K562 (cell line): ENCODE measurements around the gene LRRC74B. TPM values are rescaled to one million over a fixed set of nuclear protein-coding genes. Genes with fewer than 3 reads are reported as not detected.

Experiments used
- CCNT2 ChIP-seq: IDR thresholded peaks from 2 replicates; pipeline ENCODE4 v1.6.1; 2011; ENCODE audit warnings: borderline replicate concordance, low read depth, mild to moderate bottlenecking, moderate library complexity, mixed read lengths, low read length; ENCODE audit not compliant: insufficient read length; ENCODE audit errors: extremely low read depth
- KLF1 ChIP-seq: fragments of 450-650 bp; IDR thresholded peaks from 2 replicates; pipeline ENCODE4 v1.6.1; 2016; ENCODE audit warnings: missing genetic modification characterization, missing compliant biosample characterization
- LEF1 ChIP-seq: fragments of 450-650 bp; IDR thresholded peaks from 2 replicates; pipeline ENCODE4 v1.6.1; 2016; ENCODE audit warnings: mild to moderate bottlenecking
- MXI1 ChIP-seq: IDR thresholded peaks from 2 replicates; pipeline ENCODE4 v1.6.1; 2011; ENCODE audit warnings: low read depth, mild to moderate bottlenecking, improper control_type of control experiment, low read length
- NRF1 ChIP-seq, 2 experiments: fragments of 450-650 bp; IDR thresholded peaks in 1 of 2; conservative IDR thresholded peaks in 1 of 2; 2 replicates each; pipeline ENCODE4 v1.6.1; 2014; ENCODE audit warnings: mild to moderate bottlenecking in 2 of 2
- NUFIP1 ChIP-seq: fragments of 450-650 bp; IDR thresholded peaks from 2 replicates; pipeline ENCODE4 v1.6.1; 2018; ENCODE audit not compliant: partially characterized antibody
- POLR3A ChIP-seq: IDR thresholded peaks from 2 replicates; pipeline ENCODE4 v1.6.1; 2011; ENCODE audit warnings: borderline replicate concordance, mild to moderate bottlenecking, moderate library complexity; ENCODE audit not compliant: insufficient read length, insufficient read depth; ENCODE audit errors: extremely low read depth
- RFX5 ChIP-seq: IDR thresholded peaks from 2 replicates; pipeline ENCODE4 v1.6.1; 2011; ENCODE audit warnings: low read depth, mild to moderate bottlenecking, improper control_type of control experiment, low read length
- SNIP1 ChIP-seq: fragments of 450-650 bp; IDR thresholded peaks from 2 replicates; pipeline ENCODE4 v1.7.1; 2017; ENCODE audit warnings: low read depth, mild to moderate bottlenecking
- SP1 ChIP-seq: sonication (generic); formaldehyde crosslinking; IDR thresholded peaks from 2 replicates; pipeline ENCODE4 v1.8.1; 2022; ENCODE audit warnings: mild to moderate bottlenecking, missing genetic modification reagents
- ZNF347 ChIP-seq: fragments of 450-650 bp; formaldehyde crosslinking; IDR thresholded peaks from 2 replicates; pipeline ENCODE4 v1.4.0; 2020; ENCODE audit warnings: low read depth, mild to moderate bottlenecking, moderate library complexity
- ZNF79 ChIP-seq: fragments of 250-450 bp; sonication (Bioruptor Pico); IDR thresholded peaks from 2 replicates; pipeline ENCODE4 v1.4.0; 2020; ENCODE audit warnings: low read depth, mild to moderate bottlenecking, moderate library complexity
- polyA plus RNA-seq, 8 experiments: library from polyadenylated mRNA; depleted of rRNA in 4 of 8; stranded (reverse) in 5 of 8; unstranded in 3 of 8; fragments of >200 nt; fragmentation: Nextera tagmentation in 2 of 8; fragmentation: Illumina TruSeq in 1 of 8; extraction: Ambion mirVana in 2 of 8; extraction: Trizol in 1 of 8; gene quantifications; 2 replicates each; pipeline versions ENCODE4 v1.2.1 to v1.2.3, GENCODE V29; 2011 to 2014; ENCODE audit warnings: inconsistent platforms in 1 of 8, missing spikeins in 1 of 8
- total RNA-seq, 7 experiments: library from RNA; depleted of rRNA in 6 of 7; stranded (reverse); fragments of >200 nt in 6 of 7; fragmentation: Illumina TruSeq in 2 of 7; extraction: Trizol in 2 of 7; gene quantifications; 2 replicates each; pipeline versions ENCODE4 v1.2.1 to v1.2.3, GENCODE V29; 2011 to 2021; ENCODE audit warnings: low replicate concordance in 1 of 7
- TF ChIP-seq, protein P1 (sequence below): fragments of 450-650 bp; IDR thresholded peaks from 2 replicates; pipeline ENCODE4 v1.6.1; 2017; ENCODE audit warnings: antibody characterized with exemption, mild to moderate bottlenecking
- TF ChIP-seq, protein P2 (sequence below): sonication (generic); IDR thresholded peaks from 2 replicates; pipeline ENCODE4 v1.6.1; 2016
- TF ChIP-seq, protein P3 (sequence below): fragments of 150-350 bp; IDR thresholded peaks from 2 replicates; pipeline ENCODE4 v1.6.1; 2014; ENCODE audit warnings: low read depth, mild to moderate bottlenecking, low read length, borderline replicate concordance
- TF ChIP-seq, protein P4 (sequence below): fragments of 250-450 bp; sonication (Bioruptor Pico); IDR thresholded peaks from 2 replicates; pipeline ENCODE4 v1.5.0; 2022; ENCODE audit warnings: mild to moderate bottlenecking

Gene LRRC74B
- total and polyA plus RNA-seq, 9 of the 15 experiments (the other 6 are each of a cell fraction or from before 2014, with no cell fraction given), result not detected

DNA sequence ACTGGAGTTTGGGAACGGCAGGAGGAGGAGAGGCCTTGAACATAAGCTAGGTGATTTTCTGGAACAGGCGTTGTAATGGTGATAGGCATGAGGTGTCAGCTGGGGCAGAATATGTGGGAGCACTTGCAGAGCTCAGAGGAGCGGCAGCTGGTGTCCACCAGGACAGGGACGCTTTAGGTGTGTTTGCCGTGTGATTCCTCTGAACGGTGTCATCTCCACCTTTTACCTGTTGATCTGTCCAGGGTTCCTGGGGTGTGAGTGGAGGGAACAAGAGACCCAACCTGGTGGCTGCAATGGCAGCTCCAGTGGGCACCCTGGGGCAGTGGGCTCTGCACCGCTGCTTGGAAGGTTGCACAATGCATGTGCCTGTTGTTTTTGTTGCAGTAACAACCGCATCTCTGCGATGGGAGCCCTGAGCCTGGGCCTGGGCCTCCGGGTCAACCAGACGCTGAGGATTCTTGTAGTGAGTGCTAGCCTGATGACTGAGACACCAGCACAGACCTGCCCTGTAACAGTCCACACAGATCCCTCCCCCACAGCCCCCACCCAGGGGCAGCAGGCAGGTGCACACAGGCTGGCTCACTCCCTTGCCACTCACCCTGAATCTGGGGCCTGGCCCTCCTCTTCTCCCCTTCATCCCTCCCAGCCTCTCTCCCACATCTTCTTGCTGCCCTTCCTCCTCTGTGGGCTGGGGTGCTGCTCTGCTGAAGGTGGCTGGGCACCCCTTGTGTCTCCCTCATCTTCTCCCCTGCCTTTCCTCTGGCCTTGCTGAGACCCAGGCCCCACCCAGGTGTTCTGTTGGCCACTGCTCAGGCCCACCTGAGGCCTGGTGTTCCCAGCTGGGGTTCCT is 9.2 kb downstream of the LRRC74B start (continued):
- TF ChIP-seq, protein P1, sequence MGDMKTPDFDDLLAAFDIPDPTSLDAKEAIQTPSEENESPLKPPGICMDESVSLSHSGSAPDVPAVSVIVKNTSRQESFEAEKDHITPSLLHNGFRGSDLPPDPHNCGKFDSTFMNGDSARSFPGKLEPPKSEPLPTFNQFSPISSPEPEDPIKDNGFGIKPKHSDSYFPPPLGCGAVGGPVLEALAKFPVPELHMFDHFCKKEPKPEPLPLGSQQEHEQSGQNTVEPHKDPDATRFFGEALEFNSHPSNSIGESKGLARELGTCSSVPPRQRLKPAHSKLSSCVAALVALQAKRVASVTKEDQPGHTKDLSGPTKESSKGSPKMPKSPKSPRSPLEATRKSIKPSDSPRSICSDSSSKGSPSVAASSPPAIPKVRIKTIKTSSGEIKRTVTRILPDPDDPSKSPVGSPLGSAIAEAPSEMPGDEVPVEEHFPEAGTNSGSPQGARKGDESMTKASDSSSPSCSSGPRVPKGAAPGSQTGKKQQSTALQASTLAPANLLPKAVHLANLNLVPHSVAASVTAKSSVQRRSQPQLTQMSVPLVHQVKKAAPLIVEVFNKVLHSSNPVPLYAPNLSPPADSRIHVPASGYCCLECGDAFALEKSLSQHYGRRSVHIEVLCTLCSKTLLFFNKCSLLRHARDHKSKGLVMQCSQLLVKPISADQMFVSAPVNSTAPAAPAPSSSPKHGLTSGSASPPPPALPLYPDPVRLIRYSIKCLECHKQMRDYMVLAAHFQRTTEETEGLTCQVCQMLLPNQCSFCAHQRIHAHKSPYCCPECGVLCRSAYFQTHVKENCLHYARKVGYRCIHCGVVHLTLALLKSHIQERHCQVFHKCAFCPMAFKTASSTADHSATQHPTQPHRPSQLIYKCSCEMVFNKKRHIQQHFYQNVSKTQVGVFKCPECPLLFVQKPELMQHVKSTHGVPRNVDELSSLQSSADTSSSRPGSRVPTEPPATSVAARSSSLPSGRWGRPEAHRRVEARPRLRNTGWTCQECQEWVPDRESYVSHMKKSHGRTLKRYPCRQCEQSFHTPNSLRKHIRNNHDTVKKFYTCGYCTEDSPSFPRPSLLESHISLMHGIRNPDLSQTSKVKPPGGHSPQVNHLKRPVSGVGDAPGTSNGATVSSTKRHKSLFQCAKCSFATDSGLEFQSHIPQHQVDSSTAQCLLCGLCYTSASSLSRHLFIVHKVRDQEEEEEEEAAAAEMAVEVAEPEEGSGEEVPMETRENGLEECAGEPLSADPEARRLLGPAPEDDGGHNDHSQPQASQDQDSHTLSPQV, result no peak
- TF ChIP-seq SP1, result no peak
- TF ChIP-seq SNIP1, result no peak
- no peak for TF ChIP-seq NUFIP1
- TF ChIP-seq MXI1, result no peak
- no peak for TF ChIP-seq ZNF347 (CRISPR knock-in tag)
- TF ChIP-seq CCNT2, result no peak
- TF ChIP-seq, protein P2, sequence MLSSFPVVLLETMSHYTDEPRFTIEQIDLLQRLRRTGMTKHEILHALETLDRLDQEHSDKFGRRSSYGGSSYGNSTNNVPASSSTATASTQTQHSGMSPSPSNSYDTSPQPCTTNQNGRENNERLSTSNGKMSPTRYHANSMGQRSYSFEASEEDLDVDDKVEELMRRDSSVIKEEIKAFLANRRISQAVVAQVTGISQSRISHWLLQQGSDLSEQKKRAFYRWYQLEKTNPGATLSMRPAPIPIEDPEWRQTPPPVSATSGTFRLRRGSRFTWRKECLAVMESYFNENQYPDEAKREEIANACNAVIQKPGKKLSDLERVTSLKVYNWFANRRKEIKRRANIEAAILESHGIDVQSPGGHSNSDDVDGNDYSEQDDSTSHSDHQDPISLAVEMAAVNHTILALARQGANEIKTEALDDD, result no peak
- TF ChIP-seq, protein P3, sequence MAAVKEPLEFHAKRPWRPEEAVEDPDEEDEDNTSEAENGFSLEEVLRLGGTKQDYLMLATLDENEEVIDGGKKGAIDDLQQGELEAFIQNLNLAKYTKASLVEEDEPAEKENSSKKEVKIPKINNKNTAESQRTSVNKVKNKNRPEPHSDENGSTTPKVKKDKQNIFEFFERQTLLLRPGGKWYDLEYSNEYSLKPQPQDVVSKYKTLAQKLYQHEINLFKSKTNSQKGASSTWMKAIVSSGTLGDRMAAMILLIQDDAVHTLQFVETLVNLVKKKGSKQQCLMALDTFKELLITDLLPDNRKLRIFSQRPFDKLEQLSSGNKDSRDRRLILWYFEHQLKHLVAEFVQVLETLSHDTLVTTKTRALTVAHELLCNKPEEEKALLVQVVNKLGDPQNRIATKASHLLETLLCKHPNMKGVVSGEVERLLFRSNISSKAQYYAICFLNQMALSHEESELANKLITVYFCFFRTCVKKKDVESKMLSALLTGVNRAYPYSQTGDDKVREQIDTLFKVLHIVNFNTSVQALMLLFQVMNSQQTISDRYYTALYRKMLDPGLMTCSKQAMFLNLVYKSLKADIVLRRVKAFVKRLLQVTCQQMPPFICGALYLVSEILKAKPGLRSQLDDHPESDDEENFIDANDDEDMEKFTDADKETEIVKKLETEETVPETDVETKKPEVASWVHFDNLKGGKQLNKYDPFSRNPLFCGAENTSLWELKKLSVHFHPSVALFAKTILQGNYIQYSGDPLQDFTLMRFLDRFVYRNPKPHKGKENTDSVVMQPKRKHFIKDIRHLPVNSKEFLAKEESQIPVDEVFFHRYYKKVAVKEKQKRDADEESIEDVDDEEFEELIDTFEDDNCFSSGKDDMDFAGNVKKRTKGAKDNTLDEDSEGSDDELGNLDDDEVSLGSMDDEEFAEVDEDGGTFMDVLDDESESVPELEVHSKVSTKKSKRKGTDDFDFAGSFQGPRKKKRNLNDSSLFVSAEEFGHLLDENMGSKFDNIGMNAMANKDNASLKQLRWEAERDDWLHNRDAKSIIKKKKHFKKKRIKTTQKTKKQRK, result no peak
- no peak for TF ChIP-seq LEF1
- TF ChIP-seq, protein P4, sequence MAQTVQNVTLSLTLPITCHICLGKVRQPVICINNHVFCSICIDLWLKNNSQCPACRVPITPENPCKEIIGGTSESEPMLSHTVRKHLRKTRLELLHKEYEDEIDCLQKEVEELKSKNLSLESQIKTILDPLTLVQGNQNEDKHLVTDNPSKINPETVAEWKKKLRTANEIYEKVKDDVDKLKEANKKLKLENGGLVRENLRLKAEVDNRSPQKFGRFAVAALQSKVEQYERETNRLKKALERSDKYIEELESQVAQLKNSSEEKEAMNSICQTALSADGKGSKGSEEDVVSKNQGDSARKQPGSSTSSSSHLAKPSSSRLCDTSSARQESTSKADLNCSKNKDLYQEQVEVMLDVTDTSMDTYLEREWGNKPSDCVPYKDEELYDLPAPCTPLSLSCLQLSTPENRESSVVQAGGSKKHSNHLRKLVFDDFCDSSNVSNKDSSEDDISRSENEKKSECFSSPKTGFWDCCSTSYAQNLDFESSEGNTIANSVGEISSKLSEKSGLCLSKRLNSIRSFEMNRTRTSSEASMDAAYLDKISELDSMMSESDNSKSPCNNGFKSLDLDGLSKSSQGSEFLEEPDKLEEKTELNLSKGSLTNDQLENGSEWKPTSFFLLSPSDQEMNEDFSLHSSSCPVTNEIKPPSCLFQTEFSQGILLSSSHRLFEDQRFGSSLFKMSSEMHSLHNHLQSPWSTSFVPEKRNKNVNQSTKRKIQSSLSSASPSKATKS (CRISPR knock-in tag), result no peak
- TF ChIP-seq KLF1 (tag), result no peak
- no peak; a peak in 1 of 4 replicates for TF ChIP-seq NRF1 (conservative IDR thresholded peaks at IDR 0.05 in 1 of 2, IDR thresholded peaks at IDR 0.05 in 1 of 2)
- no peak for TF ChIP-seq RFX5
- no peak for TF ChIP-seq ZNF79 (CRISPR knock-in tag)
- no peak for TF ChIP-seq POLR3A
